ENCODE data around the gene SPIN1.

Gene SPIN1

DNA sequence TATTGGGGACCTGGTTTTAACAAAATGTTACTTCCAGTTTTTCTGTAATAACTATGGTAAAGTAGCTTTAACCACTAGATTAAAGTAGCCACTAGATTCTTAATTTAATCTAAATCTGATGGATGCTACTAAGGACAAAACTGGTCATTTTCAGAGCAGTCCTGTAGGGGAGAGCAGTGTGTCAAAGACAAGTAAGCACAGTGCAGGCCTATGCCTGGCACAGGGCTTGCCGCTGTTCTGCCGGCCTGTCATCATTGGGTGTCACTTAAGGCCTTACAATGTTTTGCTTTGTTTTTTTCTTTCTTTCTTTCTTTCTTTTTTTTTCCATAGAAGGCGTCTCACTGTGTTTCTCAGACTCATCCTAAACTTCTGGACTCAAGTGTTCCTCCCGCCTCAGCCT, 93.7 kb downstream of the SPIN1 start:
- no peak for TF ChIP-seq RAD21 (IDR thresholded peaks at IDR 0.05; ENCODE audit: low read depth)
- TF ChIP-seq, protein P1, sequence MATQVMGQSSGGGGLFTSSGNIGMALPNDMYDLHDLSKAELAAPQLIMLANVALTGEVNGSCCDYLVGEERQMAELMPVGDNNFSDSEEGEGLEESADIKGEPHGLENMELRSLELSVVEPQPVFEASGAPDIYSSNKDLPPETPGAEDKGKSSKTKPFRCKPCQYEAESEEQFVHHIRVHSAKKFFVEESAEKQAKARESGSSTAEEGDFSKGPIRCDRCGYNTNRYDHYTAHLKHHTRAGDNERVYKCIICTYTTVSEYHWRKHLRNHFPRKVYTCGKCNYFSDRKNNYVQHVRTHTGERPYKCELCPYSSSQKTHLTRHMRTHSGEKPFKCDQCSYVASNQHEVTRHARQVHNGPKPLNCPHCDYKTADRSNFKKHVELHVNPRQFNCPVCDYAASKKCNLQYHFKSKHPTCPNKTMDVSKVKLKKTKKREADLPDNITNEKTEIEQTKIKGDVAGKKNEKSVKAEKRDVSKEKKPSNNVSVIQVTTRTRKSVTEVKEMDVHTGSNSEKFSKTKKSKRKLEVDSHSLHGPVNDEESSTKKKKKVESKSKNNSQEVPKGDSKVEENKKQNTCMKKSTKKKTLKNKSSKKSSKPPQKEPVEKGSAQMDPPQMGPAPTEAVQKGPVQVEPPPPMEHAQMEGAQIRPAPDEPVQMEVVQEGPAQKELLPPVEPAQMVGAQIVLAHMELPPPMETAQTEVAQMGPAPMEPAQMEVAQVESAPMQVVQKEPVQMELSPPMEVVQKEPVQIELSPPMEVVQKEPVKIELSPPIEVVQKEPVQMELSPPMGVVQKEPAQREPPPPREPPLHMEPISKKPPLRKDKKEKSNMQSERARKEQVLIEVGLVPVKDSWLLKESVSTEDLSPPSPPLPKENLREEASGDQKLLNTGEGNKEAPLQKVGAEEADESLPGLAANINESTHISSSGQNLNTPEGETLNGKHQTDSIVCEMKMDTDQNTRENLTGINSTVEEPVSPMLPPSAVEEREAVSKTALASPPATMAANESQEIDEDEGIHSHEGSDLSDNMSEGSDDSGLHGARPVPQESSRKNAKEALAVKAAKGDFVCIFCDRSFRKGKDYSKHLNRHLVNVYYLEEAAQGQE (IDR thresholded peaks at IDR 0.05; ENCODE audit: low read depth) = no peak
- TF ChIP-seq MAX (IDR thresholded peaks at IDR 0.05) = no peak

DNA sequence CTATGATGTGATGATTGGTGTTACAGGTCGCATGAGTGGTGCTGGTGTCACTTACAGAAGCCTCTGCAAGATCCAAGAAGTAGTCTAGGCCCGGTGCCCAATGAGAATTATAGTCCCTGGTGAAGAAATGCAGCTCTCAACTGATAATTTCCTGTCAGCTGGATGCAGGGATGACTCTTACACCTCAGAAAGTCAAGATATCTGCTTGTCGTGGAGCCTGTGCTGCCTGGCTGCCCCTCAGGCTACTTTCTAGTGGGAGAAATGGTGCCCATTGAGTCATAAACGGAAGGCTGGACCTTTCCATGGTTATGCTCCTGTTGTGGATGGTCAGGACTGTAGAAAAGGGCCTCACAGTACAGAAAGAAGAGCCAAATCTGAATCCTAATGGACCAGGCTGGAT, 99.9 kb downstream of the SPIN1 start:
- no peak for TF ChIP-seq TCF12 (IDR thresholded peaks at IDR 0.05; ENCODE audit: low read depth)
- no peak for TF ChIP-seq EP300 (IDR thresholded peaks at IDR 0.05; ENCODE audit: borderline replicate concordance)
- no peak for TF ChIP-seq NFIC (IDR thresholded peaks at IDR 0.05)
- no peak for TF ChIP-seq TAF1 (IDR thresholded peaks at IDR 0.05; ENCODE audit: low read depth)
- no peak for TF ChIP-seq ZBTB7A (IDR thresholded peaks at IDR 0.05; ENCODE audit: low read depth)
- no peak for TF ChIP-seq FOXM1 (IDR thresholded peaks at IDR 0.05; ENCODE audit: borderline replicate concordance, low read depth)
- TF ChIP-seq MAX (IDR thresholded peaks at IDR 0.05) = no peak
- TF ChIP-seq TEAD4 (IDR thresholded peaks at IDR 0.05) = no peak
- TF ChIP-seq YY1 (IDR thresholded peaks at IDR 0.05; ENCODE audit: low read depth) = no peak
- TF ChIP-seq CREB1 (IDR thresholded peaks at IDR 0.05; ENCODE audit: low read depth) = no peak
- TF ChIP-seq CEBPB (IDR thresholded peaks at IDR 0.05) = no peak

DNA sequence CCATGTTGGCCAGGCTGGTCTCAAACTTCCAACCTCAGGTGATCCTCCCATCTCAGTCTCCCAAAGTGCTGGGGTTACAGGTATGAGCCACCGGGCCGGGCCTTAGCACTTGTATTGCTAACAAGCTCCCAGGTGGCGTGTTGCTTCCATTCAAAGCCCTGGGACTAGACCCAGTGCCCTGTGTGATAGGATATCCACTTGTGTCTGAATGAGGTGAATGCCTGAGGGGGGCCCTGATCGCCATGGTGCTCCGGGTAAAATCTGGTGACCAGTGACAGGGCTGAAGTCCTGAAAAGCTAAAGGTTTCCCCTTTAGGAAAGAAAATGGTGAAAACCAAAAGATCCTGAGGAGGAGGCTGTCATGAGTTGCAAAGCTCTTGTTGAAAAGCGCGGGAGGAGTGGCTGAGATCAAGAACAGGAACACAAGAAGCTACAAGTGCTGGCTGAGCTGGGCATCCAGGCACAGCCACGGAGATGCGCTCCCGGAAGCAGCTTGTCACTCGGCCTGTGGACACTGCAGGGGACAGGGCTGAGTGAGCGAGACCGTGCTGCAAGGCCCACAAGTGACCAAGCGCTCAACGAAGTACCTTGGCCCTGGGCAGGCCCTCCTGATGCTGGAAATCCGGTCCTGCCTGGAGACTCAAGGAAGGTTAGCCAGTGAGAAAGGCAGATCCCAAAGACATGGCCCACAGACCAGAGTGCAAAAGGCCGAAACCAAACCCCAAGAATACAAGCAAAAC, 106.9 kb downstream of the SPIN1 start:
- TF ChIP-seq EP300 (IDR thresholded peaks at IDR 0.05; ENCODE audit: borderline replicate concordance) = no peak
- TF ChIP-seq TCF12 (IDR thresholded peaks at IDR 0.05; ENCODE audit: low read depth) = no peak
- no peak for TF ChIP-seq NFIC (IDR thresholded peaks at IDR 0.05)
- no peak for TF ChIP-seq EGR1 (IDR thresholded peaks at IDR 0.05)
- TF ChIP-seq ZBTB7A (IDR thresholded peaks at IDR 0.05; ENCODE audit: low read depth) = no peak
- TF ChIP-seq, protein P1 (IDR thresholded peaks at IDR 0.05; ENCODE audit: low read depth) = no peak
- no peak for TF ChIP-seq MAX (IDR thresholded peaks at IDR 0.05)
- no peak for TF ChIP-seq CREB1 (IDR thresholded peaks at IDR 0.05; ENCODE audit: low read depth)
- TF ChIP-seq USF1 (IDR thresholded peaks at IDR 0.05) = no peak
- TF ChIP-seq FOXM1 (IDR thresholded peaks at IDR 0.05; ENCODE audit: borderline replicate concordance, low read depth) = no peak
- TF ChIP-seq TAF1 (IDR thresholded peaks at IDR 0.05; ENCODE audit: low read depth) = no peak
- TF ChIP-seq CEBPB (IDR thresholded peaks at IDR 0.05) = no peak
- TF ChIP-seq YY1 (IDR thresholded peaks at IDR 0.05; ENCODE audit: low read depth) = no peak
- no peak for TF ChIP-seq TEAD4 (IDR thresholded peaks at IDR 0.05)
- no peak for TF ChIP-seq RAD21 (IDR thresholded peaks at IDR 0.05; ENCODE audit: low read depth)

- TF ChIP-seq EP300 (IDR thresholded peaks at IDR 0.05; ENCODE audit: borderline replicate concordance) = no peak
- no peak for TF ChIP-seq YY1 (IDR thresholded peaks at IDR 0.05; ENCODE audit: low read depth)
- no peak for TF ChIP-seq TCF12 (IDR thresholded peaks at IDR 0.05; ENCODE audit: low read depth)
- no peak for TF ChIP-seq EGR1 (IDR thresholded peaks at IDR 0.05)
- no peak for TF ChIP-seq RAD21 (IDR thresholded peaks at IDR 0.05; ENCODE audit: low read depth)
- TF ChIP-seq MAX (IDR thresholded peaks at IDR 0.05) = no peak
- no peak for TF ChIP-seq ZBTB7A (IDR thresholded peaks at IDR 0.05; ENCODE audit: low read depth)
- TF ChIP-seq CREB1 (IDR thresholded peaks at IDR 0.05; ENCODE audit: low read depth) = no peak
- no peak for TF ChIP-seq CEBPB (IDR thresholded peaks at IDR 0.05)
- no peak for TF ChIP-seq TAF1 (IDR thresholded peaks at IDR 0.05; ENCODE audit: low read depth)
Measured at GRCh38 chr9:88497224-88497623, 109.0 kb downstream of the SPIN1 start.

DNA sequence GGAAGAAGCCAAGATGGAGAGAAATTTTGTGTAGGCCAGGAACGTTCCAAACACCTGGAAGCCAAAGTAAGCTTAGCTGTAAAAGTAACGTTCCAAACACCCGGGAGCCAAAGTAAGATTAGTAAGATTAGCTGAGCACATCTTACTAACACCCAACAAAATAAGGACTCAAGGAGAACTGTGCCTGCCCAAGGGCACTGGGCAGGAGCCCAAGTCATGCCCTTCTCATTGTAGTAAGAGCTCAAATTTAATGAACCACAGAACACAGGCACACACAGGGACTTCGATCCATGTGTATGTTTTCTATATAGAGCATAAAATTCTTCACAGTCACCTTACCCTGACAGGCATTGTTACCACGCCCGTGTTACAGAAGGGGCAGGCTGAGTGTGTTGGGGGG, 110.6 kb downstream of the SPIN1 start:
- TF ChIP-seq EP300 (IDR thresholded peaks at IDR 0.05; ENCODE audit: borderline replicate concordance) = no peak
- TF ChIP-seq TAF1 (IDR thresholded peaks at IDR 0.05; ENCODE audit: low read depth) = no peak
- no peak for TF ChIP-seq CREB1 (IDR thresholded peaks at IDR 0.05; ENCODE audit: low read depth)
- TF ChIP-seq NFIC (IDR thresholded peaks at IDR 0.05) = no peak
- no peak for TF ChIP-seq YY1 (IDR thresholded peaks at IDR 0.05; ENCODE audit: low read depth)
- TF ChIP-seq MAX (IDR thresholded peaks at IDR 0.05) = no peak
- TF ChIP-seq EGR1 (IDR thresholded peaks at IDR 0.05) = no peak
- TF ChIP-seq ZBTB7A (IDR thresholded peaks at IDR 0.05; ENCODE audit: low read depth) = no peak
- no peak for TF ChIP-seq TCF12 (IDR thresholded peaks at IDR 0.05; ENCODE audit: low read depth)
- TF ChIP-seq FOXM1 (IDR thresholded peaks at IDR 0.05; ENCODE audit: borderline replicate concordance, low read depth) = no peak
- TF ChIP-seq RAD21 (IDR thresholded peaks at IDR 0.05; ENCODE audit: low read depth) = no peak
- TF ChIP-seq TEAD4 (IDR thresholded peaks at IDR 0.05) = no peak
- no peak for TF ChIP-seq CEBPB (IDR thresholded peaks at IDR 0.05)
- TF ChIP-seq, protein P1 (IDR thresholded peaks at IDR 0.05; ENCODE audit: low read depth) = no peak
- no peak for TF ChIP-seq USF1 (IDR thresholded peaks at IDR 0.05)
